ENCODE measurements around the gene SIGLEC6. TPM values are rescaled to one million over a fixed set of nuclear protein-coding genes. Genes with fewer than 3 reads are reported as not detected.

SIGLEC6 gene
- total RNA-seq, 1 experiment from 2014 or later = 0.31 TPM

- no peaks in the 10 kb centered on the region for H3K4me1 ChIP-seq (ENCODE audit: insufficient read depth, low read length)
- Mint-ChIP-seq H3K27me3 (ENCODE audit: low read depth) (peaks cover 29% of the 10 kb centered on the region), H3K4me3 (no peak overlapping the region), H3K36me3 (ENCODE audit: insufficient read depth in 1 of 3, low read depth in 3 of 3) (peaks cover 0 to 15% (median 8%) of the 10 kb centered on the region in 3 experiments; a peak in 4 of 7 replicates), H3K4me1 (no peaks in the 10 kb centered on the region), H3K27ac (no peak overlapping the region), H3K9me3 (peaks cover 61 to 95% of the 10 kb centered on the region in 2 experiments)
- WGBS (ENCODE audit: extremely low coverage, insufficient read length, low lambda C conversion rate) = no CpG with 5 or more reads among the region's 2 CpGs
- H3K4me2 ChIP-seq (ENCODE audit: insufficient read depth, insufficient read length, low read length) = no peak overlapping the region
- H4K91ac ChIP-seq (ENCODE audit: insufficient read length, low read depth, low read length) = no peak overlapping the region
- no peak overlapping the region for H2AFZ ChIP-seq (ENCODE audit: low read length)
- H3K14ac ChIP-seq (ENCODE audit: insufficient read depth, low read length) = no peak overlapping the region
- no peak overlapping the region for H3K23ac ChIP-seq (ENCODE audit: insufficient read length, low read depth, low read length)
- no peak overlapping the region for H4K5ac ChIP-seq (ENCODE audit: insufficient read length, low read depth, low read length)
- H4K20me1 ChIP-seq (ENCODE audit: control insufficient read depth, insufficient read depth, insufficient read length) = no peaks in the 10 kb centered on the region
- H3K9me3 ChIP-seq (ENCODE audit: control insufficient read depth, low read depth, low read length) = no peaks in the 10 kb centered on the region
- H3K23me2 ChIP-seq (ENCODE audit: insufficient read length, low read depth, low read length, poor library complexity, severe bottlenecking) = no peaks in the 10 kb centered on the region
- H2AK5ac ChIP-seq (ENCODE audit: insufficient read length, low read length) = no peak overlapping the region
- H3K79me2 ChIP-seq (ENCODE audit: insufficient read depth, low read length) = no peaks in the 10 kb centered on the region
- no peak overlapping the region for H2BK120ac ChIP-seq (ENCODE audit: low read depth, low read length, poor library complexity, severe bottlenecking)
- no peak overlapping the region for H3K18ac ChIP-seq (ENCODE audit: insufficient read length, low read depth, low read length)
- H2BK5ac ChIP-seq (ENCODE audit: insufficient read length, low read length) = no peak overlapping the region
- no peak for DNase-seq
- H3K9ac ChIP-seq (ENCODE audit: extremely low read depth, insufficient read length, low read length) = no peak overlapping the region
- no peak overlapping the region for H3K56ac ChIP-seq (ENCODE audit: insufficient read length, low read depth, low read length)
- no peak overlapping the region for H3T11ph ChIP-seq (ENCODE audit: low read length)
- no peak overlapping the region for H4K8ac ChIP-seq (replicated peaks; ENCODE audit: insufficient read length, low read depth, low read length)
- H3K27me3 ChIP-seq (ENCODE audit: insufficient read depth, low read length) = no peaks in the 10 kb centered on the region
- no peak for TF ChIP-seq CTCF (conservative IDR thresholded peaks at IDR 0.05)
- H2BK12ac ChIP-seq (ENCODE audit: insufficient read length, low read depth, low read length) = no peak overlapping the region
- no peak overlapping the region for H3K27ac ChIP-seq (ENCODE audit: insufficient read length, low read depth, low read length)
- H2BK15ac ChIP-seq (ENCODE audit: low read depth, low read length) = no peak overlapping the region
- H2BK20ac ChIP-seq (ENCODE audit: low read depth, low read length, poor library complexity, severe bottlenecking) = no peak overlapping the region
- no peaks in the 10 kb centered on the region for H3K79me1 ChIP-seq (ENCODE audit: insufficient read depth, low read depth, low read length, poor library complexity, severe bottlenecking)
- no peak overlapping the region for H3K4ac ChIP-seq (ENCODE audit: low read depth, low read length)
Observed at GRCh38 chr19:51493776-51494175, 37.7 kb downstream of the SIGLEC6 start.

All from H9 (cell line).